GM18909 (cell line): ENCODE results near the gene MLLT6.

ENCODE experiments used
- ATAC-seq: cut with Tn5 transposase; IDR thresholded peaks from one replicate; pipeline ENCODE4 v1.9.1; 2021; ENCODE audit warnings: mild to moderate bottlenecking; ENCODE audit not compliant: unreplicated experiment, poor library complexity

The MLLT6 gene

DNA sequence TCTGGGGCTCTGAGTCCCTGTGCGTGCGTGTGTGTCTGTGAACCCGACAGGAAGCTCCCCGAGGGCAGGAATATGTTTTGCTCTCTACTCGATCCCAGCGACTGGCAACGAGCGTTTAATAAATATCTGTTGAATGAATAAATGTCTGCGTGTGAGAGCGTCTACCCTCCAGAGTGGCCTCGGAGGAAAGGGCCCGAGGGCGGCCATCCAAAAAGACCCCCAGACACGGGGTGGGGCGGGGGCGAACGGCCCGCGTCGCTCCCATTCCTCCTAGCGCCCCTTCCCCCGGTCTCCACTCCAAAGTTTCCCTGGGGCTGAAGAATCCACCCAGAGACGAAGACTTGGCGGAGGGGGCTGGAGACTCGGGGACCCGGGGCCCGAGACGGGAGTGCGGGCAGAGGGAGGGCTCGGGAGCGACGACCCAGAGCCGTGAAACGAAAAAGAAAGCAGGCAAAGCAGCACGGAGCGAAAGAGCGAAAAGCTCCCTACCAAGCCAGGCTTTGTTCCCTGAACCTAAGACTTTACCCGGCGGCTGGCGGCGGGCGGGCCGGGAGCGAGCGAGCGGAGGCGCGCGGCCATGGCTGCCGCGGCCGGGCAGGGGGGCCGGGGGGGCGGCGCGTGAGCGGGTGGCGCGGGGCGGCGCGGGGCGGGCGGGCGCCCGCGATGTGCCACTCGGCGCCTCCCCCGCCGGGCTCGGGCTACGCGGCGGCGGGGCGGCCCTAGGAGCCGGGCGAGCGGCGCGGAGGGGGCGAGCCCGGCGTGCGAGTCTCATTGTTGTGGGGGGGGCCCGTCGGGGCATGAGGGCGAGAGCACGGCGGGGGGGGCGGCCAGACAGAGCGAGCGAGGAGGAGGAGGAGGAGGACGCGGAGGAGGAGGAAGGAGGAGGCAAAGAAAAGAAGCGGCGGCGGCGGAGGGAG, at the start of gene MLLT6:
MLLT6 (plus strand) TSS at position 668 of the 917 bp plus-strand sequence. CDS start 360 bp downstream, outside the sequence.
- ATAC-seq = no peak

DNA sequence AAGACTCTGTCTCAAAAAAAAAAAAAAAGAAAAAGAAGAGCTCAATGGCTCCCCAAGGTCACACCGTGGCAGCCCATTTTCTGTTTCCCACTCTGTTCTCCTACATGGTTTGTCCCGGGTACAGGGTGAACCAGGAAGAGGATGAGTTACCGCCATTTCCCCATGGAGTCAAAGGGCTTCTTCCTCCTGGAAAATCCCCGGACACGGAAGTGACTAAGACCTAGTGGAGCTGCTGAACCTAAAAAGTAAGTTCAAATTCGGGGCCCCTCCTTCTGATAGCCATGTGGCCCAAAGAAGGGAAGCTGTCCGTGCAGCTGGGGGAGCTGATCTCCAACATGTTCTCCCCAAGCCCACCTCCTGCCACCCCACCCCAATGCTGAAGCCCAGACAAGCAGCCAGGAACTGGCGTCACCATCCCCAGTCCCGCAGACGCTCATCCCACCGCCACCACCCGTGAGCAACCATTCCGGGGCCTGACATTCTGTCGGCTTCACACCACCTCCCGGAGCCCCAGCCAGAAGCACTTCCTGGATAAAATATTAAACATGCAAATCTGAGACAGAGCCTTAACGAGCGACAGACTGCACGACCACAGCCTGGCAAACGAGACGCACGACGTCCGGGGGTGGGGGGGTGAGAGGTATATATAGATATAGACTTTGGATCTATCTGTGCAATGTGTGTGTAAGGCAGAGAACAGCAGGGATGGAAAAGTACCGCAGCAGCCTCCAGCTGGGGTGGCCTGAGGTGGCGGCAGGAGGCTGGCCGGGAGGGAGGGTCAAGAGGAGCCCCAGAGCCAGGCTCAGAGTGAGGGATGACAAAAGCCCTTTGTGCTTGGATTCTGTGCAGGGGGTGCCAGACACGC, 47.9 kb upstream of the MLLT6 start:
- ATAC-seq = no peak

DNA sequence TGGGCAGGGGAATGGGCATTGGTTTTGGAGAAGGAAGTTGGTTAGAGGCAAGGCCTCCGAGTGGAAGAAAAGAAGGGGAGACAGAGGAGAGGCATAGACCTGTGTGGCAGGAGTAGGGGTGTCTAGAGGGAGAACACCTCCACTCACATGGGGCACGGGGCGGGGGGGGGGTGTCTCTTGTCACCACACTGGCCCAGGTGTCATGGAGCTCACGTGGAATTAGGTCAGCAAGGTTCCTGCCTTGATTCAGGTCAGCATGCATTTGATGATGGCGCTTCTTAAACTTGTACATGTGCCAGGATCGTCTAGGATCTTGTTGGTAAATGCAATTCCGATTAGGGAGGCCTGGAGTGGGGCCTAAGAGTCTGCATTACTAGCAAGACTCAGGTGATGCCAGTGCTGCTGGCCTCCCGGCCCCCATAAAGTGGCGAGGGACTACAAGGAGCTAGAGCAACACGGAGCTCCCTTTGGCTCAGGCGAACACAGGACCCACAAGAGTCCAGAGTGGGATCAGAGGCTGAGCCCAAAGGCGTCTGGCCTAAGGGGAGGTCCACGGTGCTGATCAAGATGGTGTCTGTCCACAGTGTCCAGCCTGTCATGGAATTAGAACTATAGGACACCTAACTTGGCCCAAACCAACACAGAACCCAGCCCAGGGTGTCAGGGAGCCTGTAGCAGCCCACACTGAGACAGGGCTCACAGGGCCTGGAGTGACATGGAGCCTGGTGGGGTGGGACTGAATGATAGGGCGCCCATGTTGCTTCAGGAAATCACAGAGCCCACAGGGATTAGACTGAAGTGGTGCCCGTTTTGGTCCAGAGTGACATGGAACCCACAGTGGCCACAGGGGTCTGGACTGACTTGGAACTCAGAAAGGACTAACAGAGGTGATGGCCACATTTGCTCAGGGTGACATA, 47.0 kb upstream of the MLLT6 start:
- no peak for ATAC-seq

DNA sequence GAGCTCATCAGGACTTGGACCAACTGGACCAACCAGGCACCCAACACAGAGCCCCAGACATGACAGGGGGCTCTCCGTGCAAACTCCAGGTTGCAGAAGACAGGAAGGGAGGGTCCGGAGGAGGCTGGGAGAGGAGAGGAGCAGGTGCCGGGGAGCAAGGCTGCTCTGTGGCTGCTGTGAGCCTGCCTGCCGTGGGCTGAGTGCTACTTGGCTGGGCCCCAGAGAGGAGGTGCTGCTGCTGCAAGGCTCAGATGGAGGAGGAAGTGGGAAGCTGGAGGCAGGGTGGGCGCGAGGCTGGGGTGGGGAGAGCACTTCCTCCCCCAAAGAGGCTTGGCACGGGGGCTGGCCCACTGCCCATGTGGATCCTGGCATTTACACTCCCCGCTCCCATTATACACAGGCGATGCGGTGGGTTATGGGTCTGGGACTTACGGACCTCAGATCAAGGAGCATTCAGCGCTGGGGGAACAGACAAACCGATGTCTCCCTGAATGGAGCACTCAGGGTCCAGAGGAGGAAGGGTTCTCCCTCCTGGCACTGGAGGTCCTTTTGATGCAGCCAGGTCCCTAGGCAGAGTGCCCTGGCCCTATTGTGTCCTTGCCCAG, 46.2 kb upstream of the MLLT6 start:
- ATAC-seq = no peak

DNA sequence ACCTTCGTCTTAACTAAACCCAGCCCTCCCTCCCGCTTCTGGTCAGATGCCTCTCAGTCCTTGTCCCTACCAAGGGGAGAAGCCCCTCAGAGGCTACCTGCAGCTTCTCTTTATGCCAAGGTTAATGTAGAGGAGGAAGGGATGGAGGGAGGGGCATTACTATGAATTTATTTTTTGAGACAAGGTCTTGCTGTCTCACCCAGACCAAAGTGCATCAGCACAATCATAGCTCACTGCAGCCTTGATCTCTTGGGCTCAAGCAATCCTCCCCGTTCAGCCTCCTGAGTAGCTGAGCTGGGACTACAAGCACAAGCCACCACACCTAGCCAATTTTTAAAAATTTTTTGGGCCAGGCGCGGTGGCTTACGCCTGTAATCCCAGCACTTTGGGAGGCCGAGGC, 45.7 kb upstream of the MLLT6 start:
- ATAC-seq = no peak

DNA sequence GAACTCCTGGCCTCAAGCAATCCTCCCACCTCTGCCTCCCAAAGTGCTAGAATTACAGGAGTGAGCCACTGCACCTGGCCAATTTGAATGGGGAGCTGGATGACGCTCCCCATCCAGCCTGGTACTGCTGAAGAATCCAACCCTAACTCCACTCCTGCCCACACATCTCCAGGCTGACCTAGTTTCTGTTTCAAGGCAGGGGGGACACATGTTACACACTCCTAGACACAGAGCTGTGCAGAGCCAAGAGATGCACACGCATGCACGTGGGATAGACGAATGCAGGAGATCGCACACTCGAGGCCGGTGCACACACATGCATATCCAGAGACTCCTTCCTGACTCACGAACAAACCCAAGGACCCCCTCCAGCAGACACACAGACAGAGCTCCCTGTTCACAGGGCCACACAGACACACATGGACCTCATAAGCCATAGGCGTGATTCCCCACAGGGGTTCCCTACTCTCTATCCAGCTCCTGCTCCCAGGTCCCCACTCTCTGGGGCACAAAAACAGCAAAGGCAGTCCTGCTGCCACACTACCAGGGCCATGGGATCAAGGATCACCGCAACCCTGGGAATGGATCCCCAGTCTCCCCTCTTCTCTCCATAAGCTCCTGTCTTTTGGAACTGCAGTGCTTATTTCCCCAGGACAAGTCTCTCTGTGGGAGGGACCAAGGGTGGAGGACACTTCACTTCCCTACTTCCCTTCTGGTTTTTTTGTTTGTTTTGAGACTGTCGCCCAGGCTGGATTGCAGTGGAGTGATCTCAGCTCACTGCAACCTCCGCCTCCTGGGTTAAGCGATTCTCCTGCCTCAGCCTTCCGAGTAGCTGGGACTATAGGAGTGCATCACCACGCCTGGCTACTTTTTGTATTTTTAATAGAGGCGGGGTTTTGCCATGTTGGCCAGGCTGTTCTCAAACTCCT, 44.7 kb upstream of the MLLT6 start:
- no peak for ATAC-seq

DNA sequence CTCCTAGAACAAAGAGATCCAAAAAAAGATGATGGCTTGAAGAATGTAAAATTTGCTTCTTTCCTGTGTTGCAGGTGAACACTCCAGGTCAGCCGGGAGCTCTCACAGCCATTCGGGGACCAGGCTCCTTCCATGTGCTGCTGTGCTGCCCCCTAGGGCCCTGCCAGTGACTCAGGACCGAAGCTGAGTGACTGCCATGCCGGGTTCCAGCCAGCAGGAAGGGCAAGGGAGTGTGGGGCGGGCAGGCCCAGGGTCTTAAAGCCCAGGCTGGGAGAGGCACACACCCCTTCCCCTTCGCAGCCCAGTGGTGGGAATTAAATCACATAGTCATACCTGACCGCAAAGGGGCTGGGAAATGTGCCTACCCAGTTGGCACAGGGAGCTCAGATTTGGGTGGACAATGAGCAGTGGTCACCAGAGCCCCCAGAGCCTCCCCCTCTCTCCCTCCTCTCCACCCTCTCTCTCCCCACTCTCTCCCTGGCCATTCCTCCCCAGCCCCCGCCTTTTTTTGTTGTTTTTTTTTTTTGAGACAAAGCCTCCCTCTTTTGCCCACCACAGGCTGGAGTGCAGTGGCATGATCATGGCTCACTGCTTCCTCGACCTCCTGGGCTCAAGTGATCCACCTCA, 41.8 kb upstream of the MLLT6 start:
- ATAC-seq = no peak

DNA sequence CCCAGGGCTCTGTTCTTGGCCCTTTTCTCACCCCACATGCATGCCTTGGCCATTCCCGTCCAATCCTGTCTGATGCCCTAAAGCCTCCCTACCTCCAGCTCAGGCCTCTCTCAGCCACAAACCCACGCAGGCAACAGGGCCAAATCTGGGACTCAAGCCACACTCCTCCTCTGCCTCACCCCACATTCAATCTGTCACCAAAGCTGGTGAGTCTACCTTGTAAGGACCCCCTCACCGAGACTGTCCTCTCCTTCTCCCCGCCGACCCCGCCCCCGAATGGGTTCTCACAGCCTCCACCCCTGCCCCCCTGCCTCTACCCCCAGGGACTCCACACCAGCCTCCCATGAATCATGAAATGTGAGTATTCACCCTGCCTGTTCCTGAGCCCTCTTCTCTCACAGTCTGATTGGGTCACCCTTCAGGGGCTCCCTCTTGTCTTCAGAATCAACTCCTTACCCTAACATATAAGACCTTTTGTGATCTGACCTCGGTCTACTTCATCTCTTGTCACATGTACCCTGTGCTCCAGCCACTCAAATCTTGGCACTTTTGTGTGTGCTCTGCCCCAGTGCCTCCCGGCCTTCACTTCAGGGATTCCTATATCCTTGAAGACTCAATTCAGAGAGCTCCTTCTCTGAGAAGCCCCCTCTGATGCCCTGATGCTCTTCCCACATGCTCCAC, 41.0 kb upstream of the MLLT6 start:
- no peak for ATAC-seq

DNA sequence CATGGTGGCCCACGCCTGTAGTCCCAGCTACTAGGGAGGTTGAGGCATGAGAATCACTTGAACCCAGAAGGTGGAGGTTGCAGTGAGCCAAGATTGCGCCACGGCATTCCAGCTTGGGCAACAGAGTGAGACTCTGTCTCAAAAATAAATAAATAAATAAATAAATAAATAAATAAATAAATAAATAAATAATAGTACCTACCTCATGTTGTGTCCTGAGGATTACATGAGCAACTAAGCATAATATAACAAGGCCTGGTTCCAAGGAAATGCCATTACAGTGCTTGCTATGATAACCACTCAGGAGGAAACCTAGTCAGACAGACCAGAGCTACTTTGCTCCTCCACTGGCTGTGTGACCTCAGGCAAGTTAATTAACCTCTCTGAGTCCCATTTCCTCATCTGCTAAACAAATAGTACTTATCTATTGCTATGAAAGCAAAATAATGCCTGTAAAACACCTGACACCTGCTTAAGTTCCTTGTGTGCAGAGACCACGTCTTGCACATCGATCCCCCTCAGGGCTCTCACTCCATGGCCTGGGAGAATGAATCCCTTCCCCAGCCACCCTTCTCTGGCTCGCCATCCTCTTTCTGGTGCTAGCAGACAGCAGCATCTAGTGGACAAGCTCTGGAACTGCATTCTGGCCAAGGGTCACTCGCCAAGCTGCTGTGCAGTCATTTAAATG, 37.8 kb upstream of the MLLT6 start:
- ATAC-seq = no peak

DNA sequence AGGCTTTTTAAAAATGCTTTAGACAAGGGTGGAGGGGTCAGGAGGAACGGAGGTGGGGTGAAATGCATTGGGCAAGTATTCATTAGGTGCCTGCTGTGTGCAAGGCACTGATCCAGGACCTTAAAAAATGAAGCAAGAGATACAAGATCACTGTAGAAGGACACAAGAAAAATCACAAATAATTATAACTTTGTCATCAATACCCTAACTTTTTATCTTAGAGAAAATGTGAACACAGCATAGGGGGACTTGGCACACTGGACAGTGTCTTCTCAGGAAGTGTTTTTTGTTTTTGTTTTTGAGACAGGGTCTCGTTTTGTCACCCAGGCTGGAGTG, 37.3 kb upstream of the MLLT6 start:
- ATAC-seq = no peak

DNA sequence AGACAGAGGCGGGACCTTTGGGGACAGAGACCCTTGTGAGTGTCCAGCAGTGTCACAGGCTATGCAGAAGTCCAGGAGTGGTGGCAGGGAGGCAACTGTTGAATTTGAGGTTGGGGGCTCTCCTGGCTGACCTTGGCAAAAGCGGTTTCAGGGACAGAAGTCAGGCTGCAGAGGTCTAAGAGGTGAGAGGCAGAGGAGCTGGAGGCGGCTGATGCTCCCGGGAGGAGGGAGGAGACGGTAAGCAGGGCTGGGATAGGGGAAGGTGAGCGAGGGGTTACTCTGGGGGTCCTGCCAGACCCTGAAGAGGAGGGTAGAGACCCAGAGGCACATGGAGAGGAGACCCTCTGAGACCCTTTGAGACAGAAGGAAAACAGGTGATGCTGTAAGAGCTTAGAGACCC, 35.6 kb upstream of the MLLT6 start:
- ATAC-seq = no peak

DNA sequence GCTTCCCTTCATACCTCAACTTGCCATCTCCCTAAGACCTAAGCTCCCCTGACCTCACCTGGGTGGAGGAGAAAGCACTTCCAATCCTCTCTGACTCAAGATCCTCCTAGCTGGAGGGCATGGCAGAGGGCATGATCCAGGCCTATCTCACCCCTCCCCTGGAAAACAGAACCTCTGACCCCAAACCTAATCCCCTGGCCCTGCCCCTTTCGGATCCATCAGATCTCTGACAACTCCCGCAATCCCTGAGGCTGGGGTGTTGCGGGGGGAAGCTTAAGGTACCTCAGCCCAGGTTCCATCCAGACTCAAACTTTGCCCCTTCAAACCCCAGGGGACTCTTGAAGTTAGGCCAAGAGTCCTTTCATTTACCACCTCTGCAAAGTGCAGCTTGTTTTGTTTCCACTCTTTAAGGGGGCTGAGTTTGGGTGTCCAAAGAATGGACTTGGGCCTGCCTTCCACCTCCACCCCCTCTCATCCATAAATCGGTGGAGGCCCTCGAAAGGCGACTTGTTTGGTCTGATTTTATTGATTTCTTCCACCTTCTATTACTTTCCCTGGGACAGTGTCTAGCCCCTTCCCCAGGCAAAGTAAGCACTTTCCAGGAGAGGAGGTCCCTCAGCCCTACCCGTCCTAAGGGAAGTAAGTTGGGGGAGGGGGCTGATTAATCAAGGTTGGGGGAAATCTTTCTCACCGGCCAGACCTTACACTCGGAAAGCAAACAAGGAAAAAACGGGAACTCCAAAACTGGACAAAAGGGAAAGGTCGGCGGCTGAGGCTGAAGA, 32.9 kb upstream of the MLLT6 start:
- ATAC-seq = no peak

DNA sequence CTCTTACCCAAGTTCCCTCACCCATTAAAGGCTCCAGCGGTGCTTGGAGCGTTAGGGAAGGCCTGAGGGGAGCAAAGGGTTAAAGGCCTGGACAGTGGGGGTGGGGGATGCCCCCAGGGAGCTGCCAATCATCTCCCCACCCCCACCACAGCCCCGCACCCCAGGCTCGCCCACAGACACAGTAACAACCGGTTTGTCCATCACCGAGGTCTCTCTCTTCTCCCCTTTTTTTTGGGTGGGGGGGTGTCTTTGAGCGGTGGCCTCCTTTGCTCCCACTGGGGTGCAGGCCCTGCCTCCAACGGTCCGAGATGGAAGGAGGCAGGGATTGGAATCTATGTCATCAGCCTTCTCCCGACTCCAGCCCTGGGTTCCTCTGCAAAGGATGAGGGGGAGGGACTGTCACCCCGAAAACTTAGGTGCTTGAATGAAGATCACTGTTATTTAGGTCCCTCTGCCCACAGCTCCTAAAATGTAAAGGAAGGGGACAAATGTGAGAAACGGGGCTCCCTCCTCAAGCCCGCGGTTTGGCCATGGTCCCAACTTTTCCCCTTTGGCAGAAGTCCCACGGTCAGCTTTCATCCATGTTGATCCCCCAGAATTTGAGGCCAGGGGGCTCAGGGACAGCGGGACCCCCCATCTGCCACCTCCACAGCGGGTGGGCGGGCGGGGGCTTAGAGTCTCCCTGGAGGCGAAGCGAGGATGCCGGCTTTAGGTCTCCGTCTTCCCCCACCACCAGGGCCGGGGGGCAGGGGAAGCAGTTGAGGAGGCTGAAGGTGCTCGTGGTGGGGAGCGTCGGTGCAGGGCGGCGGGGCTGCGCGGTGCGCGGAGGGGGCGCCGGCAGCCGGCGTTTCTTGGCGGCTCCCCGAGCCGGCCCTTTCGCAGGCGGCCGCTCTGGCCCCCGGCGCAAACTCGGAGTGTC, 32.0 kb upstream of the MLLT6 start:
- ATAC-seq = no peak

DNA sequence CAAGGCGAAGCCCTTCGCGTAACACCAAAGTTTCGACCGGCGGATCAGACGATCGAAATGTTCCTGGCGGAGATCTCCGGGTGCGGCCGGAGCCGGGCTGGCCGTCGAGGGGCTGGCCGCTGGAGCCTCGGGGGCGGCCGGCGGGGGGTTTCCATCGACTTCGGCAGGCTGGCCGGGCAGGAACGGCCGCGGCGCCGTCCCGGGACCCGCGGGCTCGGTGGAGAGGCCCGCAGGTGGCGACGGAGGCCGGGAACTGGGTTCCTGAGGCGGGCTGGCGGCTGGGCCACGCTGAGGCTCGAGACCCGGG, 31.4 kb upstream of the MLLT6 start:
- peak; percentile 21 for ATAC-seq

DNA sequence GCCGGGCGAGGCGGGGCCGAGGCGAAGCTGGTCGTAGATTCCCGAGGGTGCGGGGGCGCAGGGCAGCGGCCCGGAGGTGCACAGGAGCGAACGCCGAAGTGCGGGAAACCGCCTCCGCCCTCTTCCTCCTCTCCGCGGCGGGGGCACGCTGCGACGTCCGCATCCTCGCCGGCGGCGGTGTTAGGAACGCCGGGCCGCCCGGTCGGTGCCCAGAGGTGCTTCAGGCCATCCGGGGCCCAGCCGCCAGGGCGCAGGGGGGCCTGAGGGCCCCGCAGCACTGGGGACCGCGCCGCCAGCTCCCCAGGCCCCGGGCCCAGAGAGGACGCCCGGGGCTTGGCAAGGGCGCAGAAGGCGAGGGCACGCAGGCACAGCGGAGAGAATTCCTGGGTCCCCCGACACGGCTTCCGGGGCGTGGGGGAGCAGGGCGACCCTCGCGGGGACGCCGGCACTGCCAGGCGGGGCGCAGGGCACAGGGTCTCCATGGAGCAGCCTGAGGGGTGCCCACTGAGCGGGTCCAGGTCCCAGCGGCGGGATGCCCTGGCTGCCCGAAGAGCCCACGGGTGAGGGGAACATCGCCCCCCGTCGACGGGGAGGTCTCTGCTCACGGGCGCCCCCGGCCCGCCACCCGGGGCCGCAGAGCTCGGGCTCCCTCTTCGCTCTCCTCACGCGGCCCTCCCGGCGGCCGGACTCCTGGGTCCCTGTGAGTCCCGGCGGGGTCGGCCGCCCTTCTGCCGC, 30.9 kb upstream of the MLLT6 start:
- peak; percentile 22 for ATAC-seq
